Measurements from ENCODE around the gene CR1L. TPM values are rescaled to one million over a fixed set of nuclear protein-coding genes. Genes with fewer than 3 reads are reported as not detected.
"Not testable (repeated sequence)": the region's sequence is repeated elsewhere in the genome, so short reads cannot be mapped to it uniquely, and the experiment has no call there.

CR1L gene
- total RNA-seq: not detected

GRCh38 chr1:207644852-207645634, at the start of gene CR1L:
TSS of gene CR1L (plus strand) at chr1:207645133. CDS start at chr1:207645234, 101 bp downstream.
- H3K27me3 Mint-ChIP-seq: peaks cover 14% of the 10 kb centered on the region

DNA sequence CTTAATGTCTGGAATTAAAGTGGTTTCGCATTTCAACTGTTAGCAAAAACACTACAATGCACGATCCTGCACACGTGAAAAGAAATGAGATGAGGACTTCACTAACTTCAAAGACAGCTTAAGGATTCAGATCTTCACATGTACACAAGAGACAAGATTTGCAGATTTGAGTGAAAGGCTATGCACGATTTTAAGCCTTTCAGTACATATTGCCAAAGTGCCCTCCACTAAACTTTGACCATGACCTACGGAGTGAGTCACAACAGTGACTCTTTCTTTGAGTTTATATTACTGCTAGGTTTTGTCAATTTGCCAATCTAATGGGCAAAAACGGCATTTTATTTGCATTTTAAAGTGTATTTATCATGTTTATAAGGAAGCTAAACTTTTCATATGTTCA, 41.2 kb upstream of the CR1L start:
- no peak for DNase-seq
- Mint-ChIP-seq H3K27ac (no peak overlapping the region), H3K9me3 (no peaks in the 10 kb centered on the region), H3K4me3 (no peak overlapping the region), H3K36me3 (no peaks in the 10 kb centered on the region), H3K27me3 (peaks cover 9% of the 10 kb centered on the region), H3K4me1 (ENCODE audit: low read depth) (no peaks in the 10 kb centered on the region)
- ChIA-PET POLR2A (no interaction called here), CTCF (interaction anchor here (1.3 kb wide), 1 partner anchor 8 kb away, joined by 4 read pairs; no protein-coding TSS in a partner anchor)
- intact Hi-C loops (cut with micrococcal nuclease): no loop called here

More at GRCh38 chr1:207644852-207645634, at the start of gene CR1L:
- ChIA-PET CTCF (interaction anchor here (0.6 kb wide), 1 partner anchor 152 kb away, joined by 3 read pairs; no protein-coding TSS in a partner anchor), POLR2A (no interaction called here)
- peak within 1 kb of the TSS; percentile 62 for H3K4me3 Mint-ChIP-seq
- H3K27ac Mint-ChIP-seq: no peak within 1 kb of the TSS
- peak; percentile 86 for DNase-seq
- intact Hi-C loops (cut with micrococcal nuclease): no loop called here
- no peaks in the 10 kb centered on the region for H3K9me3 Mint-ChIP-seq
- H3K4me1 Mint-ChIP-seq (ENCODE audit: low read depth): peaks cover 7% of the 10 kb centered on the region
- no peaks in the 10 kb centered on the region for H3K36me3 Mint-ChIP-seq

DNA sequence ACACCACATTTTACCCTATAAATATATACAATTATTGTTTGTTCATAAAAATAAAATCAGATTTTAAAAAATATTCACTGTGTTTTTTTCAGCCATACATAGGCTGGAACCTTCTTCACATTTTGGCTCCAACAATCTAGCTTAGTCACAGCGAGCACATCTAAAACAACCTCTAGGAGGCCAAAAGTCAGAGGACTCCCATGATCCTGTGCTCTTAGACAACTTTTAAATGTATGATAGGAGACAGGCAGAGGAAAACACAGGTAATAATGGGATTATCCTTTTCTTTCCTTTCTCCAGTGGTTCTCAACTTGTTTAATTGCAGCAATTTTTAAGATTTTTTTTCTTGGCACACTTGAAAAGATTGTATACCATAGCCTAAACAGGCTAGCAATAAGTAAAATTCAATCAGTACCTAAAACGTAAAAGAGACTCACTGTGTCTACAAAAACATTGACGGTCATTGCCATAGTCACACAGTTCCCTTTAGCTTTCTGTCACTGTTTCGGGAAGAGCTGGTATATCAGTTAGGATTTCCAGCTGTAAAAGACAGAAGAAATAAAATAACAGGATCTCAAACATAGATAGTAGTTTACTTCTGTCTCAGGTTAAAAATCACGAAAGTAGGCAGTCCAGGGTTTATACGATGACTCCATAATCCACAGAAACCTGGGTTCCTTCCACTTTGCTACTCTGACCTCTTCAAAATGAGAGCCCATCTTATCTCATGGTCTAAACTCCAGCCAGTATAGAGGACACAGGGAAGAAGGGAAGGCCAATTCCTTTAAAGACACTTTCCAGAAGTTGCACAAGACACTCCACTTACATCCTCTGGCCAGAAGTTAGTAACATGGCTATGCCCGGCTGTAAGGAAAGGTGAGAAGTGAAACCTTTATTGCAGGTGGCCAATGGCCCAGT, 39.2 kb upstream of the CR1L start:
- Mint-ChIP-seq H3K27me3 (peaks cover 5% of the 10 kb centered on the region), H3K27ac (no peak overlapping the region), H3K4me3 (no peak overlapping the region), H3K4me1 (ENCODE audit: low read depth) (no peaks in the 10 kb centered on the region), H3K9me3 (no peaks in the 10 kb centered on the region), H3K36me3 (no peaks in the 10 kb centered on the region)
- ChIA-PET POLR2A (no interaction called here), CTCF (interaction anchor here (1.2 kb wide), 1 partner anchor 93 kb away, joined by 3 read pairs; no protein-coding TSS in a partner anchor)
- DNase-seq: no peak
- intact Hi-C loops (cut with micrococcal nuclease): no loop called here

DNA sequence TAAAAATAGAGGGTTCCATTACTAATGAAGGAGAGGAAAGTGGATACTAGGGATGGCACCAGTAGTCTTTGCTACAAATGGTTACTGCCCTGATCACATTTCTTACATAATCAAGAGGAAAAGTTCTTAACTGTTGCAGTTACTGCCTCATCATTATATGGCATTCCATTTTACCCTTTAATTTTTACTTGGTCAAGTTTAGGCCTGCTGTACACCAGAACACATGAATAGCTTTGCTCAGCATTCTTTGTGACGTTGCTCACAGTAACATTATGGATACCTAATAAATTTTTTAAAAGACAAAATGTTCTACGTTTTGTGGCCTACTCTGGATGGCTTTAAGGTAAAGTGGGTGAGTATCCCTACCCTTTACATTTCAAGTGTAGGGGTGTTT, 38.6 kb upstream of the CR1L start:
- Mint-ChIP-seq H3K27me3 (peaks cover 5% of the 10 kb centered on the region), H3K36me3 (no peaks in the 10 kb centered on the region), H3K9me3 (no peaks in the 10 kb centered on the region), H3K27ac (no peak overlapping the region), H3K4me1 (ENCODE audit: low read depth) (no peaks in the 10 kb centered on the region), H3K4me3 (no peak overlapping the region)
- CTCF ChIA-PET: no interaction called here
- POLR2A ChIA-PET: no interaction called here
- intact Hi-C loops (cut with micrococcal nuclease): no loop called here
- DNase-seq: no peak

- ChIA-PET POLR2A (no interaction called here), CTCF (interaction anchor here (0.6 kb wide), 1 partner anchor 19 kb away, joined by 3 read pairs; no protein-coding TSS in a partner anchor)
- H3K4me1 Mint-ChIP-seq (ENCODE audit: low read depth): no peaks in the 10 kb centered on the region
- no peak for DNase-seq
- no peak overlapping the region for H3K4me3 Mint-ChIP-seq
- H3K9me3 Mint-ChIP-seq: no peaks in the 10 kb centered on the region
- intact Hi-C loops (cut with micrococcal nuclease): no loop called here
- H3K27ac Mint-ChIP-seq: no peak overlapping the region
- H3K36me3 Mint-ChIP-seq: no peaks in the 10 kb centered on the region
- peaks cover 4% of the 10 kb centered on the region for H3K27me3 Mint-ChIP-seq
Measured at GRCh38 chr1:207612762-207613161, 32.2 kb upstream of the CR1L start.

- no peaks in the 10 kb centered on the region for H3K27me3 Mint-ChIP-seq
- no peaks in the 10 kb centered on the region for H3K9me3 Mint-ChIP-seq
- H3K4me3 Mint-ChIP-seq: no peak overlapping the region
- ChIA-PET POLR2A (no interaction called here), CTCF (interaction anchor here (0.8 to 2.7 kb wide), 13 partner anchors 10 to 344 kb away, joined by 3 to 18 read pairs (median 4); no protein-coding TSS in a partner anchor)
- intact Hi-C loops (cut with micrococcal nuclease): no loop called here
- H3K27ac Mint-ChIP-seq: no peak overlapping the region
- peaks cover 2% of the 10 kb centered on the region for H3K4me1 Mint-ChIP-seq (ENCODE audit: low read depth)
- peak; percentile 10 for DNase-seq
- no peaks in the 10 kb centered on the region for H3K36me3 Mint-ChIP-seq
Measured at GRCh38 chr1:207619871-207620542, 24.9 kb upstream of the CR1L start.

DNA sequence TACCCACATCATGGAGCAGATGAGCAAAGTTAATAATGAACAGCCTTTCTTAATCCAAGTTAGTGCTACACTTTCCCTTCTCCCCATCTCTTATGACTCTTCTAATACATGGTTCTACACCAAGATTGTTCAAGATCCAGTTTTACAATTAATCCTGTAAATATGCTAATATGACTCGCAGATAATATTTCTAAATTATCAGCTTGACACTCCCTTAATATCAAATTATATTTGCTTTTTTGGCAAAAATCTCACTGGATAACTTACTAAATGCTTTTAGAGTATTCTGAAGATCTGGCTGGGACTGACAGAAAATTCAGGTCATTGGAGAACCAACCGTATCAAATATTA, 24.4 kb upstream of the CR1L start:
- ChIA-PET CTCF (interaction anchor here (0.8 to 2.7 kb wide), 11 partner anchors 9 to 178 kb away, joined by 3 to 18 read pairs (median 4); no protein-coding TSS in a partner anchor), POLR2A (no interaction called here)
- no peak for DNase-seq
- no peak overlapping the region for H3K4me3 Mint-ChIP-seq
- intact Hi-C loops (cut with micrococcal nuclease): no loop called here
- no peaks in the 10 kb centered on the region for H3K27me3 Mint-ChIP-seq
- no peaks in the 10 kb centered on the region for H3K9me3 Mint-ChIP-seq
- no peak overlapping the region for H3K27ac Mint-ChIP-seq
- H3K4me1 Mint-ChIP-seq (ENCODE audit: low read depth): peaks cover 2% of the 10 kb centered on the region
- no peaks in the 10 kb centered on the region for H3K36me3 Mint-ChIP-seq

GRCh38 chr1:207625504-207626071, 19.3 kb upstream of the CR1L start:
- POLR2A ChIA-PET; intact Hi-C loops (cut with micrococcal nuclease); CTCF ChIA-PET; H3K27me3 Mint-ChIP-seq; H3K36me3 Mint-ChIP-seq; H3K4me1 Mint-ChIP-seq (ENCODE audit: low read depth); DNase-seq; H3K4me3 Mint-ChIP-seq; H3K9me3 Mint-ChIP-seq; H3K27ac Mint-ChIP-seq: not testable (repeated sequence)

GRCh38 chr1:207626972-207627337, 18.0 kb upstream of the CR1L start:
- H3K27me3 Mint-ChIP-seq: no peaks in the 10 kb centered on the region
- ChIA-PET POLR2A (no interaction called here), CTCF (no interaction called here)
- no peak overlapping the region for H3K4me3 Mint-ChIP-seq
- intact Hi-C loops (cut with micrococcal nuclease): no loop called here
- H3K27ac Mint-ChIP-seq: no peak overlapping the region
- no peaks in the 10 kb centered on the region for H3K9me3 Mint-ChIP-seq
- DNase-seq: no peak
- no peaks in the 10 kb centered on the region for H3K36me3 Mint-ChIP-seq
- H3K4me1 Mint-ChIP-seq (ENCODE audit: low read depth): no peaks in the 10 kb centered on the region

DNA sequence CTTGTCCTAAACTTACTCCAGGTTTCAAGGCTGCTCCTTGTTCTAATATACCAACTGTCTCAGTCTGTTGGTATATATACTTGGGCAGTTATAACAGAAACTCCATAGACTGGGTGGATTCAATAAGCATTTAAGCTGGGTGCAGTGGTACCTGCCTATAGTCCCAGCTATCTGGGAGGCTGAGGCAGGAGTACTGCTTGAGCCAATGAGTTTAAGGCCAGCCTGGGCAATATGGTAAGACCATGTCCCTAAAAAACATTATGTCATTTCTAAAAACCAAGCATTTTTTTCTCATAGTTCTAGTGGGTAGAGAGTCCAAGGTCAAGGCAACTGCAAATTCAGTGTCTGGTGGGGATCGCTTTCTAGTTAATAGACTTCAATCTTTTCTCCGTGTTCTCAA, 17.4 kb upstream of the CR1L start:
- POLR2A ChIA-PET: no interaction called here

DNA sequence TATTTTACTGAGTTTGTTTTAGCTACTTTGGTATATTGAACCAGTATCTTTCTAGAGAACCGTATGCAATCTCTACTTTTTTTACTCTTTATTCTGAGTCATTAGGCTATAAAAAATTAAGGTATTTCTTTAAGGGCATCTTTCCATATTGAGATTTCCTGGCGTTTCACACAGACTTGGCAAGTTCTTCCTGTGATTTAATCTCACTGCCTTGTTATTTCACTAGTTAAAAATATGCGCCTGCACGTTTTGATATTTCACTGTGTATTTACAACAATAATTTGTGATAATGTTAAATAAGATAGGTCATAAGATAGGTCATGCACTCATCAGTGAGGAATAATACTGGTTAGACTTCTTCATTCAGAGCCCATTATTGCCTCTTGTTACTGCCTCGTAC, 16.2 kb upstream of the CR1L start:
- Mint-ChIP-seq H3K4me1 (ENCODE audit: low read depth) (no peaks in the 10 kb centered on the region), H3K27ac (no peak overlapping the region), H3K4me3 (no peak overlapping the region), H3K27me3 (no peaks in the 10 kb centered on the region), H3K9me3 (no peaks in the 10 kb centered on the region), H3K36me3 (no peaks in the 10 kb centered on the region)
- intact Hi-C loops (cut with micrococcal nuclease): no loop called here
- no peak for DNase-seq
- POLR2A ChIA-PET: no interaction called here
- CTCF ChIA-PET: interaction anchor here (2.2 kb wide), 1 partner anchor 9 kb away, joined by 11 read pairs; no protein-coding TSS in a partner anchor

More for the DNA sequence above, 17.4 kb upstream of the CR1L start:
- no peaks in the 10 kb centered on the region for H3K9me3 Mint-ChIP-seq
- DNase-seq: no peak
- CTCF ChIA-PET: no interaction called here
- H3K4me1 Mint-ChIP-seq (ENCODE audit: low read depth): no peaks in the 10 kb centered on the region
- H3K27me3 Mint-ChIP-seq: no peaks in the 10 kb centered on the region
- no peak overlapping the region for H3K4me3 Mint-ChIP-seq
- H3K36me3 Mint-ChIP-seq: no peaks in the 10 kb centered on the region
- no peak overlapping the region for H3K27ac Mint-ChIP-seq
- intact Hi-C loops (cut with micrococcal nuclease): no loop called here

DNA sequence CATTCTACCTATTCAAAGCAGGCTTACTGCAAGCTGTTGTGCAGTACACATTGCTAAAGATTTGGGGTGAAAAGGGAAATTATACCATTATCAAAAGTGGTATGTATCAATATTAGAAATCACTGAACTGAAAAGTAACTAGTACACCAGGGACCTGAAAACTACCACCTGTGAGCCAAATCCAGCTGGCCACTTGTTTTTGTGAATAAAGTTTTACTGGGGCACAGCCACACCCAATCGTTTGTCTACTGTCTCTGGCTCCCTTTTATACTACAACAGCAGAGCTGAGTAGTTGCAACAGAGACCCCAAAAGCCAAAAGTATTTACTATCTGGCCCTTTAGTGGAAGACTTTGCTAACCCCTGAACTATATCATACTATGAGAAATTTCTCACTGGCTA, 13.8 kb upstream of the CR1L start:
- CTCF ChIA-PET: no interaction called here
- Mint-ChIP-seq H3K4me1 (ENCODE audit: low read depth) (no peaks in the 10 kb centered on the region), H3K4me3 (no peak overlapping the region), H3K27ac (no peak overlapping the region), H3K9me3 (no peaks in the 10 kb centered on the region), H3K36me3 (no peaks in the 10 kb centered on the region), H3K27me3 (peaks cover 5% of the 10 kb centered on the region)
- intact Hi-C loops (cut with micrococcal nuclease): no loop called here
- POLR2A ChIA-PET: no interaction called here
- DNase-seq: no peak

Data from activated CD4-positive, alpha-beta memory T cell treated with anti-CD3 and anti-CD28 coated beads for 36 hours (primary cell).